ENCODE measurements around the gene GANC.

Gene GANC

DNA sequence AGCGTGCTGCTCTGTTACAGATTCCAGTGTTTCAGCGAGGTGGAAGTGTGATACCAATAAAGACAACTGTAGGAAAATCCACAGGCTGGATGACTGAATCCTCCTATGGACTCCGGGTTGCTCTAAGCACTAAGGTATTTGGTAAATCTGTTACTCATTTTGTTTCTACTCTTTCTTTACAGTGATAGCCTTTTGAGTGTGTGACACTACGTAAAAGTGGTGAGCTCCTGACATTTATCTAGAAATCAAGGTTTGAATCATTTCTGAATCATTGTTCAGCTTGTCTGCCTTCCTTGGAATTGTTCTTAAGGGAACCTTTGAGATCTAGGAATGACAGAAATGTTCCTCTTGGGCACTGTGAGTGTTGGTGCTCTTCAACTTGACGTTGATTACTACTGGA is 75.1 kb downstream of the GANC start:
- DNase-seq: no peak

- DNase-seq: no peak
These were observed 76.2 kb downstream of the GANC start for GRCh38 chr15:42349186-42349585.

- DNase-seq: no peak
These were observed 79.4 kb downstream of the GANC start for GRCh38 chr15:42352401-42352800.

GRCh38 chr15:42353061-42353460 is 80.1 kb downstream of the GANC start:
- DNase-seq: no peak

DNA sequence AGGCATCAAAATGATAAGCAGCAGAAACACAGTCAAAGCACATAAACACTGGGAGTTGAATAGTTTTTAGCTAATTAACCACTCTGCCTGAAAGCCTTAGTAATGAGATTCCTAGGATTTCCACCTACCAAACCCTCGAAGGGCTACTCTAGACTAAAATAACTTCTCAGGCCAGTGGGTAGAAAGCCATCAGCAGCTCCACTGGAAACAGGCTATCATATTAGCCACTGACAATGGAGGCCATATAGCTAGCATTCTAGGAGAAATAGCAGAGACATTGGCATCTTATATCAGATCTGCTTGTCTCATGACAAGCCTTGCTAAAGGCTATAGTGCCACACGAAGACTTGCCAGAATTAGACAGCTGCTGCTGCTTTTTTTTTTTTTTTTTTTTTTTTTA is 81.8 kb downstream of the GANC start:
- no peak for DNase-seq

DNA sequence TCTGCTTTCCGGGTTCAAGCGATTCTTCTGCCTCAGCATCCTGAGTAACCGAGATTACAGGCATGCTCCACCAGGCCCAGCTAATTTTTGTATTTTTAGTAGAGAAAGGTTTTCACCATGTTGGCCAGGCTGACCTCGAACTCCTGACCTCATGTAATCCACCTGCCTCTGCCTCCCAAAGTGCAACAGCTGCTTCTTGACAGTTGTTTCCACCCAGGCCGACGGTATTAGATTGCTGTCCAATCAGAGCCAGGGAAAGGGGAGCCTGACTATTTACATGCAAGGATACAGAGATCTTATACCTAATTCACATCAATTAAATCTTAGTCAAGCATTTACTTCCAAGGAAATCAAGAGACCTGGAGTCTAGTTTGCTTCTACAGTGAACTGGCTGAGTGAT is 82.3 kb downstream of the GANC start:
- no peak for DNase-seq

DNA sequence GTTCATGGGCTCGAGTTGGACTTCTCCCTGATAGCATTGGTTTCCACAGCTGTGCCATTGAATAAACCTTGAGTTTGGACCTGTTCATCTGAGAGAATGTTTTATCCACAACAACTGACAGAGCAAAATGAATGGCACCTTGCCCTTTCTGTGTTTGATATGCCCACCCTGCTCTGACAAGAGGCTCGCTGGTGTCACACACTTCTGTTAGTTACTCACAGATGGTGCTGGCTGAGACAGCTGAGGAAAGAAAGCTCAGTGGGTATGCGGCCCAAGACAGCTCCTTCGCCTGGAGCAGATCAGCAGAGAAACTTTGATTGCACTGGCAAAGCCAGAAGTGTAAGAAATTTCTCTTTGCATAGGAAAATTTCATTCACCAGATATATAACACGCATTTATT is 83.8 kb downstream of the GANC start:
- no peak for DNase-seq

- peak; percentile 1 for DNase-seq
These were observed 85.1 kb downstream of the GANC start for GRCh38 chr15:42358141-42358540.

GRCh38 chr15:42359249-42359648 is 86.2 kb downstream of the GANC start, which contains the start of gene CAPN3:
TSS of gene CAPN3 (plus strand) at chr15:42359501. CDS start at chr15:42359806, 305 bp downstream.
- DNase-seq: no peak

DNA sequence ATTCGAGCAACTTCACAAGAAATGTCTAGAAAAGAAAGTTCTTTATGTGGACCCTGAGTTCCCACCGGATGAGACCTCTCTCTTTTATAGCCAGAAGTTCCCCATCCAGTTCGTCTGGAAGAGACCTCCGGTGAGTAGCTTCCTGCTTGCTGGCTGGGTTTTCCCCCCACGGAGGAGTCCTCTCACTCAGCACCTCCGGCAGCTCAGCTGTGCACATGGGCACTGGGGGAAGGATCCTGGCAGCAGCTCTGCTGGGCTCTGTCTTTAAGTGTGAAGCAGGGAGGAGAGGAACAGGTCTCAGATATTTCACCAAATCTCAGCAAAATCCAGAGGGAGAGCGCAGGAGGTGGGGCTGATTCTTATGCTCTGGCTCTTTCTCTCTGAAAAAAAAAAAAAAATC is 87.0 kb downstream of the GANC start:
- DNase-seq: no peak

DNA sequence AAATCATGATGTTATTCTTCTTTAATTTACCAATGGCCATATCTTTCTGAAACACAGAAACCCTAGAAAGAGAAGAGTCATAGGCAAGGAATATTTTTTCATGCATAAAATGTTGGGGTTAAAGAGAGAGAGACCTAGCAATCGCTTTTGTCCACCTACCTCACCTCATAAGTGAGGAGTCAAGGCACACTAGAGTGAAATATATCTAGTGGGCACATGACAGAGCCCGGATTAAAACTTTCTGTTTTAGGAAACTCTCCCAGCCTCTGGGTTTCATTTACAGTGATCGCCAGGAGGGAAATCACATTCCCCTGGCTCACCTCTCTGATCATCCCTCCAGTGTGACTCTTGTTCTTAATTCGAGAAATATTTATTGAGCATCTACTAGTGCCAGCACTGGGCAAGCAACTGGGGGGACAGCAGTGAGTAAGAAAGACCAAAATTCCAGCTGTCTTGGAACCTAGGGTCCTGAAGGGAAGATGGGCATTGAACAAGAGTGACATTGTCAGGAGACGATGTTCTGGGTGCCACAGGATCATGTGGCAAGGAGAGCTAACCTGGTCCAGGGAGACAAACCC is 87.6 kb downstream of the GANC start:
- DNase-seq: no peak

- no peak for DNase-seq
These were observed 90.5 kb downstream of the GANC start for GRCh38 chr15:42363487-42363886.

GRCh38 chr15:42363942-42364341 is 90.9 kb downstream of the GANC start:
- no peak for DNase-seq

GRCh38 chr15:42364529-42364928 is 91.5 kb downstream of the GANC start:
- DNase-seq: peak; percentile 84

DNA sequence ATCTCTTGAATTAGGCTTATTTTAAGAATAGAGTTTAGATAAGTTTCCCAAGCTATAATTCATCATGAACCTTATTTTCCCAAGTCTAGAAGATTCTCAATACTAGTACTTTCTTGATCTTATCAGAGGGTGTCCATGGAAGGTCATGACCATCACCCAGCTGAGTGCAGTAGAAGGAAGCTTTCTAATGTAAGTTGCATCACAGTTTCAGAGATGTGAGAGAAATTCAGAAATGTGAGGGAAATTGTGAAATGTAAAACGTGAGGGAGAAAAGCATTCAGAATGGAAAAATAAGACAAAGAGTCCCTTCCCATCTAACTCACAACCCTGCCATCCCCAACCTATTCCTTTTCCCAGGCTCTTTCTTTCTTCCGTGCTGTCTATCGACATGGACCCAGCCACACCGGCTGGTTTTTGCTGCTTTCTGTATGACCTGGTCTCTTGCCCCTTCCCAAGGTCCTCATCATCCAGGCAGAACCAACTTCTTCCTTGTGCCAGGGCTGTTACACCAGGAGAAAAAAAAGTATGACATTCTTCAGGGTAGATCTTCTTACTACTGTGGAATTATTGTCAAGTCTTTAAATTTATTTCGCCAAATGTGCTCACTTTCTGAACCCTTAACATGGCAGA is 93.0 kb downstream of the GANC start:
- DNase-seq: peak; percentile 18

- no peak for DNase-seq
These were observed 94.0 kb downstream of the GANC start for GRCh38 chr15:42367041-42367440.

GRCh38 chr15:42368096-42368495 is 95.1 kb downstream of the GANC start:
- DNase-seq: no peak

- DNase-seq: no peak
These were observed 98.1 kb downstream of the GANC start for GRCh38 chr15:42371096-42371495.

GRCh38 chr15:42373274-42373673 is 100.3 kb downstream of the GANC start:
- DNase-seq: no peak

DNA sequence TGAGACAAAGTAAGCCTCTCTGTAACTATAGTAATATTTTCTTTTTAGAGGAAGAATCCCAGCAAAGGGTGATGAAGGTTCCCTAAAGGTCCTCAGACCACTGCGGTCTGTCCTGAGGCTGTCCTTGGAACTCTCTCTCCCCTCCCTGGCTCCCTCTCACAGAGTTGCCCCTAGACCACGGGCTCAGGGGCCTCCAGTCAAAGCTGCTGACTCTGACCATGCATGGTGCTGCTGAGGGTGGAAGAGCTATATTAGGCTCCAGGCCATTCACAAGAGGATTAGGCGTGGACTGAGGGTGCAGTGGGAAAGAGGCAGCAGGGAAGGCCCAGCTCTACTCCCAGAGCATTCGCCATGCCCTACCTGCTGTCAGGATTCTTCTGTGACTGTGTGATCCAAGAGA is 100.9 kb downstream of the GANC start:
- DNase-seq: no peak

DNA sequence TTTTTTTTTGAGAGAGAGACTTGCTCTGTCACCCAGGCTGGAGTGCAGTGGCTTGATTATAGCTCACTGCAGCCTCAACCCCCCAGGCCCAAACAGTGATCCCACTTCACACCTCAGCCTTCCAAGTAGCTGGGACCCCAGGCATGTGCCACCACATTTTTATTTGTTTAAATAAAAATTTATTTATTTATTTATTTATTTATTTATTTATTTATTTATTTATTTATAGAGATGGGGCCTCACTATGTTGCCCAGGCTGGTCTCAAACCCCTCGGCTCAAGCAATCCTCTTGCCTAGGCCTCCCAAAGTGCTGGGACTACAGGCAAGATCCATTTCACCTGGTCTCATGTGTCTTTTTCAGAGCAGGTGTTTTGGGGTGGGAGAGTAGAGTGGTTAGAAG is 101.8 kb downstream of the GANC start:
- DNase-seq: no peak

DNA sequence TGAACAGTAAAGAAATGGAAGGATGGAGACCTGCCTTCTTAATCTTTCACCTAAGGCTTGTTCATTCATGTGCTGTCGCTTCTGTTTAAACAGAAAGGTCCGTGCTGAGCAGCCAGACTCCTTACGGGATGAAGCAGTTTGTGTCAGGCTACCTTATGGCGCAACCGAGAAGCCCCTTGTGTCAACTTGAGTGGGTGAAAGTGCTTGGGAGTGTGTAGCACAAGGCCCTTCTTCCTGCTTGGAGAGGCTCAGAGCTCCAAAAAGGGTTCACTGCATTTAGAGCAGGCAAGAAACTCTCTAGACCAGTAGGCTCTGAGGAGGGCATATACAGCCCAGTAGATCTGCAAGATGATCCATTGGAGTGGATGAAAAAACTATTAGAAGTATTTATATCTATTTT is 102.3 kb downstream of the GANC start:
- peak; percentile 22 for DNase-seq

DNA sequence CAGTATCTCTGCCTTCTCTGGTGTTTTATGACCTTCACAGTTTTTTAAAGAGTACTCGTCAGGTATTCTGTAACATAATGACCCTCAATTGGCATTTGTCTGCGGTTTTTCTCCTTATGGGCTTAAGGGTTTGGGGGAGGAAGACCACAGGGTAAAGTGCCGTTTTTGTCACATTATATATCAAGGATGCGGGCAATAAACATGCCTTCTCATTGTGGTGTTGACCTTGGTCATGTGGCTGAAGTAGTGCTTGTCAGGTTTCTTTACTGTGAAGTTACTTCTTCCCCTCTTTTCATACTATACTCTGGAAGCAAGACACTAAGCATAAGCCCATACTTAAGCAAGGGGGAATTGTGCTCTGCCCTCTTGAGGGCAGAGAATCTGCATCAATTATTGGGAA is 102.9 kb downstream of the GANC start:
- DNase-seq: peak; percentile 21

- DNase-seq: no peak
These were observed 105.0 kb downstream of the GANC start for GRCh38 chr15:42378011-42378410.

GRCh38 chr15:42384597-42384996 is 111.6 kb downstream of the GANC start:
- DNase-seq: peak; percentile 56
